Pons (tissue), 1 donor: ENCODE data around the gene ITGB3BP.
A peak's percentile ranks its signal among the peaks of the same experiment; 100 is the strongest.

Source experiments
- DNase-seq: peaks from one replicate; pipeline ENCODE4 v3.0.0-alpha.2; 2016; ENCODE audit warnings: low spot score

Gene ITGB3BP

DNA sequence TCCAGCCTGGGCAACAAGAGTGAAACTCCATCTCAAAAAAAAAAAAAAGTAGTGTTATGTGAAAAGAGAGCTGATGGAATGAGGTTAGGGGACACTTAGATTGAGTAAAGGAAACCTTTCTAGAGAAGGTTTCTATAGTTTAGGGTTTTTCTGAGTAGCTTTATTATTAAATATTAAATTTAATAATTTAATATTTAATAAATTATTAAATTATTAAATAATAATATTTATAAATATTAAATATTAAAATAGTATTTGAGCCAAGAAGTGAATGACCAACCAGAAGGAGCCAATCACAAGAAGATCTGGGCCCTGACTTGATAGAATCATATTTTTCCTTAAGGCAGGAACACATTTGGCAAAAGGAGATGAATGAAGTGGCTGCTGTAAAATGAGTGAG lies 104.9 kb downstream of the ITGB3BP start:
- DNase-seq, result no peak

DNA sequence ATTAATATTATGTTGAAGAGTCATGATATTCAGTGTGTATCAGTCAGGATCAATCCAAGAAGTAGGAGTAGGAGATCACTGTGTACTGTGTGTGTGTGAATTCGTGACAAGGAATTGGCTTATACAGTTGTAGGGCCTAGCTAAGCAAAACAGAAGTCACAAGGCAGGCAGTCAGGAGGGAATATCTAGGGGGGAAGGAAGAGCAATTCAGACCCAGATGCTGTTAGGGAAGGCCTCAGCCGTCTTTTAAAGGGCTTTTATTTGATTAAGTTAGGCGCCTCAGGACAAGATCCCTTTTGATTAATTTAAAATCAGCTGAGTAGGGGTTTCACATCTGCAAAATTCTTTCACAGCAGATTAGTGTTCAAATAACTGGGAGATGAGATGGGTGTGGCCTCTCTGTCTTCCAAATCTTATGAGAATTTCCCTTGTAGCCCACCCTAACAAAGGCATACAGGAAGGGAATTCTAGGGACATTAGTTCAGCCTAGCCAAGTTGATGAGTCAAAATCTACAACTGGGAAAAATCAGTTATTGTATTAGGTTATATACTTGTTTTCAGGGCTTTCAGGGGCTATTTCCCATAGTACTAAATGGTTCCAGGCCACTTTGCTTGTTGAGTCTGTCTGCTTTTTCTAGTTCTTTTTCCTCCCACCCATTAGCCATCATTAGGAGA lies 108.2 kb downstream of the ITGB3BP start:
- peak; percentile 5 for DNase-seq

- DNase-seq, result no peak
Measured at GRCh38 chr1:63413394-63413793, 109.6 kb downstream of the ITGB3BP start.

GRCh38 chr1:63411066-63411465 lies 112.0 kb downstream of the ITGB3BP start:
- DNase-seq, result no peak

- DNase-seq, result no peak
Measured at GRCh38 chr1:63408331-63408730, 114.7 kb downstream of the ITGB3BP start.

GRCh38 chr1:63407002-63407401 lies 116.0 kb downstream of the ITGB3BP start:
- DNase-seq, result no peak

DNA sequence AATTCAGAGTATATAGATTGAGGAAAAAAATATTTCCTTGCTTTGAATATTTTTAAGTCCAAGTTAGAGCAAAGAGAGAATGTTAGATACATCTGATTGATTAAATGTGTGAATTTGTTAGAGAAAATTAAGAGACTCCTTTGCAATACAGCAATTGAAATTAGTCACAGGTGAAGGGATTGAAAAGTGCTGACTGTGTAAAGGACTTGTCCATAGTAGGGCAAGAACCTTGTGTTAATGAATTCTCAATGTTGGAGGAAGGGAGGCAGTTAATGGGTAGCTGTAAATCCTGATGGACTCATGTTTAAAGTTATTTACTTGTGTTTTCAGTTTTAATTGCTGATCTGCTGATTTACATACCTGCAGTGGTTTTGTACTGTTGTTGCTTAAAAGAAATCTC lies 117.0 kb downstream of the ITGB3BP start:
- DNase-seq, result no peak

DNA sequence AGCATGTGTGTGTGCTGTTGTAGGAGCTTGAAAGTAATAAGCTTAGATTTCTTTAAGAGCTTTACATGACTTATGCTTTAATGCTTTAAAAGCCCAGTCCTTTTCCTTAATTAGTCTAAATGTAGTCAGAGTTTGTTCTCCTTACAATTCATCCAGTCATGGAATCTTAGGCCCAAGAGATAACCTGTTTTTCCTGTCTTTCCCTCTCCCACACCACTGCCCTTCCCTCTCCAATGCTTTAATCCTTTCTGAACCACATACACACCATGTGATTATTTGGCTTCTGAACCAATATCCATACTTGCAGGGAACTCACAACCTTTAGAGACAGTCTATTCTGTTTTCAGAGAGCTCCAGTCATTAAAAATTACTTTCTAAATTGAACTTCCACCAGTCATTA lies 118.0 kb downstream of the ITGB3BP start:
- DNase-seq, result no peak

DNA sequence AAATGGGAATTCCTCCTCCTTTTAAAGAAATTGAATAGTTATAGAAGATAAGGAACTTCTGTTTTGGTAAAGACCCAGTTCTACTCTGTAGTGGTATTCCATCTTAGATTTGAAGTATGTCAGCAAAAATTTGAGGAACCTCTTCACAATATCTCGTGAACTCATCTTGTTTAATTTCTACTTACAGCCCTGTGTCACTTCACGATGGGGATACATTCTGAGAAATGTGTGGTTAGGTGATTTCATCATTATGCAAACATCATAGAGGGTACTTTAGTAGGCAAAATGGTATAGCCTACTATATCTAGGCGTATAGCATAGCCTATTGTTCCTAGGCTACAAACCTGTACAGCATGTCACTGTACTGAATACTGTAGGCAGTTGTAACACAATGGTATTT lies 119.6 kb downstream of the ITGB3BP start:
- no peak for DNase-seq

DNA sequence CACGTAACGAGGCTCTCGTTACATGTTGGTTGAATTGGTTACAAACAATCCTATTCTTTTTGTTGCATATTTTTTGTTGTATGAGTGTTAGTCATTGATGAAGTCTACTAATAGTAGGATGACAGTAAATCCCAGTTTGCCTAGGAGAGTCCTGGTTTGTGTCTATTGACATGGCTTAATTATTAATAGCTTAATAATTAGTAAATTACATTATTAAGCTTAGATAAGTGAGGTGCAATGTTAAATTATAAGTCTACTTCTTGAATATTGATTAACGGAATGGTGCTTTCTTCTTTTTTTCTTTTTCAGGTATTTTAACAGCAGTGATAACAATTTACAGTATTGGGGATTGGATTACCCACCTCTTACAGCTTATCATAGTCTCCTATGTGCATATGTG lies 121.1 kb downstream of the ITGB3BP start:
- no peak for DNase-seq
